ENCODE measurements around the gene BICRAL.
"Not testable (repeated sequence)": the region's sequence is repeated elsewhere in the genome, so short reads cannot be mapped to it uniquely, and the experiment has no call there.

The BICRAL gene

DNA sequence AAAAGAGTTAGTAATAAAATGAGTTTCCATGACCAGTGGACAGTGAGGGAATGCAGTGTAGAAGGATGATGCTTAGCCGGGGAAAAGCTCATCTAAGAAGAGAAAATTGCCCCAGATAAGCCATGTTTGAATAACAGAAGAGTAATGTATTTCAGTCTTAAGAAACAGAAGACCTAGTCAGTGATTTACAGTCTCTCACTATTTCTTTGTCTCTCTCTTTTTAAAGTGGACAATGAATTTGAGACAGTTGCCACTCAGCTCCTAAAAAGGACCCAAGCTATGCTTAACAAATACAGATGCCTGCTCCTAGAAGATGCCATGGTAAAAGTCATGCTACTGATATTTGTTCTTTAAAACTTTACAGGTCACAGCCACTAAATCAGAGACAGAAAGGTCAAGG lies 78.2 kb downstream of the BICRAL start:
- no peak for FAIRE-seq

GRCh38 chr6:42860481-42860880 lies 78.6 kb downstream of the BICRAL start:
- FAIRE-seq = peak; percentile 24

- no peak for FAIRE-seq
Observed at GRCh38 chr6:42864602-42865001, 82.8 kb downstream of the BICRAL start.

DNA sequence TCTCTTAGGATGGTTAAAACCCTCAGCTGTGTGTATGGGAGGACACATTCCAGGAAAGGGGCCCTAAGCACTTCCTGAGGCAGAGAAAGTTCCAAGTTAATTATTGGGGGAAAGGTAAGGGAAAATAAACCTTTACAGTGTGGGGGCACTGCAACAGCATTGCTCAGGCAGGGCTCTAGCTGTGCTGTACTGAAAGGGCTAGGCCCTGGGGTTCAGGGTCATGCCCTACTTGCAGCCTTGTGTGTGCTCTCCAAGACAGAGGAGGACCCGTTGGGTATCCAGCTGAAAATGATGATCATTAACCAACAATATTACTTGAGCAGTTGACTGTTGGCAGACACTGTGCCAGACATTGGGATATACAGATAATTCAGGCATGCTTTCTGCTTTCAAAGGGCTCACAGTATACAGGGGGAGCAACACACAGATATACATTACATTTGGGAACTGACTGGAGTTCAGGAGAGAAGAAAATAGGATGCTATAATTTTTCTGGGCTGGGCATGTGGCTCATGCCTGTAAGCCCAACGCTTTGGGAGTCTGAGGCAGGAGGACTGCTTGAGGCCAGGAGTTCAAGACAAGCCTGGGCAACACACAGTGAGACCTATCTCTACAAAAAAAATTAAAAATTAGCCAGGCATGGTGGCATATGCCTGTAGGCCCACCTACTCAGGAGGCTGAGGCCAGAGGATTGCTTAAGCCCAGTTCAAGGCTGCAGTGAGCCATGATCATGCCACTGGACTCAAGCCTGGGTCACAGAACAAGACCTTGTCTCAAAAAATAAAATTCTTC lies 88.5 kb downstream of the BICRAL start:
- FAIRE-seq = no peak

- no peak for FAIRE-seq
Observed at GRCh38 chr6:42871711-42872110, 89.9 kb downstream of the BICRAL start.

DNA sequence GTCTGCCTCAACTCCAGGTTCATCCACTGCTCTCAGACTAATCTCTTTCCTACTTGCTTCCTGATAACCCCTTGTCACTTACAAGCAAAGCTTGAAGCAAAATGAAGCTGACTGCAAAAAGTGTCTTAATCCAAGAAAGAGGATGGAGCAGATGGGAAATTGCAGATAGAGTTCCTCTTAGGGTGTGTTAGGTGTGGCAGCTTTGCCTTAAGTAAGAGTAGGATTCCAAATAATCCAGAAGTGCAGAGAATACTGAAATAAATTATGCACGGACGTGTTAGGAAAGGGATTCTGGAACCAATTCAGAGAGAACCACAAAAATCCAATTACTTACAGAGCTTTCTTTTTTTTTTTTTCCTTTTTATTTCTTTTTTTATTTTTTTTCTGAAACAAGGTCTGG lies 91.5 kb downstream of the BICRAL start:
- no peak for FAIRE-seq

DNA sequence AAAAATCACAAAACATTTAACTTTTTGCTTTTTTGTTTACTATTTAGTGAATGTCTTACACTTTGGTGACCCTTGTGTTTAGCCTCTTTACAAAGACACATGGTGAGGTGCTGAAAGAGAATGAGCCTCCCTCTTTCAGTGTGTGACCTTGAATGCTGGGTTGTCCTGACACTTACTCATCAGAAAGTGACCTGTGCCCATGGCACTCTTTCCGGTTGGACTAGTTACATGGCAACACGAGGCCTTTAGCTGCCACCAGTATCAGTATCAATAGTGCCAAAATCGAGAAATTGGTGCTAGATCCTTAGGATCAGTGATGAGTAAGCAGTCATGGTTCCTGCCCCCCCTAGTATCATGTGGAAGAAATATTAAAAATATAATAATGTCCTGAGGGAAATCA lies 95.8 kb downstream of the BICRAL start:
- no peak for FAIRE-seq

DNA sequence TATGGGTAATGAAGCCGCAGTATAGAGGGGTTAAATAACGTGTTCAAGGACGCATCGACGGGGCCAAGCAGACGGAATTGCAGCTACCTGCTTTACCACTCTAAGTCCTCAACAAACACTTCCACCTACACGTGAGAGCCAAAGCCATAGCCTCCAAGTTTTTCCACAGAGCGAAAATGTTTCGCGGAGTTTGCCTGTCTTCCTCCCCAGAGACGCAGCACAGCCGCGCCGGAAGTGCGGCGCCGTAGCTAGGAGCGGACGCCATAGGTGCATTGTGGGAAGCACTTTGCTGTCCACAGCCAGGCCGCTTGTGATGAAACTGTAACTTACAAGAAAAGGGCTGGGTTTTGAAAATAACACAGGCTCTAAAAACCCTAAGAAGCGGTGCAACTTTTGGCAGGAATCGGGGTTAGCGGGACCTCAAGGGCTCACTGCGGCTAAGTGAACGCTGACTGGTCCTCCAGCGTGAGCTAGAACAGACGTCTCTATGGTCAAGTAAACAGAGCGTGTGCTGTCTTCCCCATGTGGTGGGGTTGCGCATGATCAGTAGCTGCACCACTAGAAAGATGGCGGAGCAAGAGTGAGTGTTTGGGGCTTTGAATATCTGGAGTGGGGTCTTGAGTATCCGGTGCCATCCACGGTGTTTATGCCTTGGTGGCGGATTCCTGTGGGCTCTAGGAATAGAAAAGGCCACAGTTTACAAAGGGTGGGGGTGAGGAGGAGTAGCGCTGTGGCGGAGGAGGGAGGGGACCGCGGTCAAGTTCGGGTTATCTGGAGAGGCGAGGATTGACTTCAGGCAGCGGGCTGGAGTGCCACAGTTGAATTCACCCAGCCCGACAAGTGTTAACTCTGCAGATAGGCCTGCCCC lies 97.8 kb downstream of the BICRAL start, which contains the start of gene RPL7L1:
RPL7L1 (plus strand) TSS at position 245 of the 868 bp plus-strand sequence; CDS start at position 540, 295 bp downstream.
- FAIRE-seq = peak; percentile 65

DNA sequence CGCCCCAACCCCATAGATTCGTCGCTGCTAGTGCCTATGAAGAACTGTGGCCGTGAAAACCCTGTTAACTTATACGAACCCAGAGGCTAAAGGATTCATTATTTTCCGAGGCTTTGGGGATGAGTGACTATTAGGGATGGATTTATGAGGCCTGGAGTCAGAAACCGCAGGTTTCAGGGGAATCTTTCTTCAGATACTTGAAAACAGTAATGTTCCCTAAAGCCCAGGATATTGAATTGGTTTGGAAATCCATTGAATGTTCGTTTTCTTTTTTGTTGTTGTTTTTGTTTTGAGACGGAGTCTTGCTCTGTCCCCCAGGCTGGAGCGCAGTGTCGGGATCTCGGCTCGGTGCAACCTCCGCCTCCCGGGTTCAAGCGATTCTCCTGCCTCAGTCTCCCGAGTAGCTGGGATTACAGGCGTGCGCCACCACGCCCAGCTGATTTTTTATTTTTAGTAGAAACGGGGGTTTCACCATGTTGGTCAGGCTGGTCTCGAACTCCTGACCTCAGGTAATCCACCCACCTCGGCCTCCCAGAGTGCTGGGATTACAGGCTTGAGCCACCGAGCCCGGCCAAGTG lies 98.5 kb downstream of the BICRAL start:
- not testable (repeated sequence) for FAIRE-seq

GRCh38 chr6:42880871-42881270 lies 99.0 kb downstream of the BICRAL start:
- not testable (repeated sequence) for FAIRE-seq

- no peak for FAIRE-seq
Observed at GRCh38 chr6:42885702-42886101, 103.8 kb downstream of the BICRAL start.

DNA sequence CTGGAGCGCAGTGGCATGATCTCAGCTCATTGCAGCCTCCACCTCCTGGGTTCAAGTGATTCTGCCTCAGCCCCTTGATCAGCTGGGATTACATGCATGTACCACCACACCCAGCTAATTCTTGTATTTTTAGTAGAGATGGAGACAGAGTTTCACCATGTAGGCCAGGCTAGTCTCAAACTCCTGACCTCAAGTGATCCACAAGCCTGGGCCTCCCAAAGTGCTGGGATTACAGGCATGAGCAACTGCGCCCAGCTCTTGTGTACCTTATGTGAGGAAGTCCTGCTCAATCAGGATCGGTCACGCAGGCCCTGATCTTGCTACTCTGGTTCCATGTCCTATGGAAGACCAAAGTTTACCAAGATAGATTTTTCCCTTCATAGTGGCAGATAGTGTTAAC lies 106.3 kb downstream of the BICRAL start:
- FAIRE-seq = not testable (repeated sequence)

DNA sequence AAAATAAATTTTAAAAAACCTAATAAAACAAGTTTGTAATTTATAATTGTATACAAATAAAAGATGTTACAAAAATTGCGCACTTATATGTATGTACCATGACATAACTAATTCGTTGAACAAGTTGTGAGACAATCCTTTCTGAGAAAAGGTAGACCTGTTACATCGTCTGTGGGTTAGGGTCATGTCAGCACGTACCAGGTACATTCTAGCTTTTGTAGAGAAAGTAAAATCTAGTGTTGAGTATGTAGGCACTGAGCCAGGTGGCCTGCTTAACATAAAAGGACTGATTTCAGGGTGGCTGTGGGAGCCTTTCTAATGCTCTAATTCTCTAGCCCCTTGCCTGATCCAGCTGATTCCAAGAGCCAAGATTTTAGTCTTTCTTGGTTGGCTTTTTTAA lies 108.0 kb downstream of the BICRAL start:
- FAIRE-seq = no peak

DNA sequence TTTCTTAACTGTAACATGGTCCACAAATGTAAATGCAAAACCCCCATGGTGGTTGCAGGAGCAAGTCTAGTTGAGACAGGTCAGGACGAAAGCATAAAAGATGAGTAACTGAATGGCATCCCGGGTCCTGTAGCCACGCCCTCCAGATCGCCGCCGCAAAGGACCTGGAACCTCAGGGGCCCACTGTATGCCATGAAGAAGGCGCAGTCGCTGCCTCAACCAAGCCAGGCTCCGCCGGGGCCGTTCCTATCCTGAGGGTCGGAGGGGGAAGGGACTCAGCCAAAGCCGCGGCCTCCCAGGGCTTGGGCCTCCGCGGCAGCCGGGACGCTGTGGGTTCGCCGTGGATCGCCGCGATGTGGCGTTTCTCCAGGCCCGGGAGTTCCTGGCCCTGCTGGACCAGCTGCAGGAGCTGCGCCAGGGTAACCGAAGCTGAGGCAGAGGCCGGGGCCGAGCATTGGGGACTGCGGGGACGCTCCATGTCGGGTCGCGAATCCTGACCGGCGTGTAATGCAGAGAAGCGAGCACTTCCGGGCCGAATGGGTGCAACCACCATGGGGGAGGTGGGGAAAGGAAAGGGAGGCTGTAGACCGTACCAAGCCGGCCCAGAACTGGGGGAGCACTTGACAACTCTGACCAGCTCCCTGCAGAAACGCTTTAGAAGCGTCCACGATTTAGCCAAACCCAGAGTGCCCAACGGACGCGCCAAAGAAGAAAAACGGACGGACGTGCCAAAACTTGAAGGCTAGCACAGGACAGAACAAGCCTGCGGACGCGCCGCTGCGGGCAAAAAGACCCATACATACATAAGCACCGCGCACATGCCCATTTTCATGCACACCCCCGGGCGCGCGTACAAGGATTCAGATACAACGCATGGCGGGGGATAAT lies 108.7 kb downstream of the BICRAL start:
- FAIRE-seq = no peak

DNA sequence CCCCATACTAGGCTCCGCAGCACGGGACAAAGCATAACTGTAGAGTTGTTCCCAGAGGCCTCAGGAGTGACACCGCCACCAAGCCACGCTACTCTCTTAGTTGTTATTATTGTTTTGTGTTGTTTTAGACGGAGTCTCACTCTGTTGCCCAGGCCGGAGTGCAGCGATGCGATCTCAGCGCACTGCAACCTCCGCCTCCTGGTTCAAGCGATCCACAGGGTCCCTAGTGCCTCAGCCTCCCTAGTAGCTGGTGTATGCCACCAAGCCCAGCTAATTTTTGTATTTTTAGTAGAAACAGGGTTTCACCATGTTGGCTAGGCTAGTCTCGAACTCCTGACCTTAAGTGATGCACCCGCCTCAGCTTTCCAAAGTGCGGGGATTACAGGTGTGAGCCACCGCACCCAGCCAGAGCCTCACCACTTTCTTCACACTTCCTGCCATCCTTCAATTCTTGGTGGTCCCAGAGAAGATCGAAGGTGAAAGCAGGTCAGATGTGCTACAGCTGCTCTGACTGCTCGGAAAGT lies 109.4 kb downstream of the BICRAL start:
- FAIRE-seq = no peak

GRCh38 chr6:42894041-42894828 lies 112.4 kb downstream of the BICRAL start:
- FAIRE-seq = not testable (repeated sequence)

- FAIRE-seq = no peak
Observed at GRCh38 chr6:42896178-42896719, 114.4 kb downstream of the BICRAL start.

GRCh38 chr6:42898891-42899361 lies 117.1 kb downstream of the BICRAL start:
- peak; percentile 78 for FAIRE-seq

- FAIRE-seq = no peak
Observed at GRCh38 chr6:42899871-42900270, 118.0 kb downstream of the BICRAL start.

GRCh38 chr6:42901538-42901957 lies 119.7 kb downstream of the BICRAL start:
- FAIRE-seq = no peak
